Liver (tissue), 3 donors: ENCODE measurements around the gene TMPRSS3.

ENCODE experiments used
- GABPA ChIP-seq, 2 donors: IDR thresholded peaks in 1 of 2; conservative IDR thresholded peaks in 1 of 2; 2 replicates each; pipeline ENCODE4 v1.6.1; 2016; ENCODE audit warnings: antibody characterized with exemption in 2 of 2, mild to moderate bottlenecking in 1 of 2, moderate library complexity in 1 of 2
- HNF4G ChIP-seq: IDR thresholded peaks from 2 replicates; pipeline ENCODE4 v1.6.1; 2016; ENCODE audit warnings: antibody characterized with exemption
- JUND ChIP-seq, 2 donors: IDR thresholded peaks; 2 replicates each; pipeline ENCODE4 v1.6.1; 2016; ENCODE audit warnings: antibody characterized with exemption in 2 of 2
- NR2F2 ChIP-seq: IDR thresholded peaks from 2 replicates; pipeline ENCODE4 v1.6.1; 2016; ENCODE audit warnings: antibody characterized with exemption
- RAD21 ChIP-seq, 2 donors: IDR thresholded peaks; 2 replicates each; pipeline ENCODE4 v1.6.1; 2016; ENCODE audit warnings: antibody characterized with exemption in 2 of 2, mild to moderate bottlenecking in 2 of 2
- REST ChIP-seq: IDR thresholded peaks from 2 replicates; pipeline ENCODE4 v1.6.1; 2016; ENCODE audit warnings: antibody characterized with exemption, mild to moderate bottlenecking
- TAF1 ChIP-seq: conservative IDR thresholded peaks from 2 replicates; pipeline ENCODE4 v1.6.1; 2016; ENCODE audit warnings: antibody characterized with exemption, mild to moderate bottlenecking
- YY1 ChIP-seq: IDR thresholded peaks from 2 replicates; pipeline ENCODE4 v1.6.1; 2016; ENCODE audit warnings: antibody characterized with exemption, mild to moderate bottlenecking
- ZBTB33 ChIP-seq: IDR thresholded peaks from 2 replicates; pipeline ENCODE4 v1.6.1; 2016; ENCODE audit warnings: antibody characterized with exemption
- TF ChIP-seq, protein P1 (sequence below): fragments of 150-350 bp; IDR thresholded peaks from 2 replicates; pipeline ENCODE4 v1.5.1; 2017; ENCODE audit warnings: improper control_type of control experiment, low read depth, low read length; ENCODE audit not compliant: missing input control
- TF ChIP-seq, protein P2 (sequence below): IDR thresholded peaks from 2 replicates; pipeline ENCODE4 v1.6.1; 2016; ENCODE audit warnings: antibody characterized with exemption
- donor health status: healthy.
- donor health status: healthy.

DNA sequence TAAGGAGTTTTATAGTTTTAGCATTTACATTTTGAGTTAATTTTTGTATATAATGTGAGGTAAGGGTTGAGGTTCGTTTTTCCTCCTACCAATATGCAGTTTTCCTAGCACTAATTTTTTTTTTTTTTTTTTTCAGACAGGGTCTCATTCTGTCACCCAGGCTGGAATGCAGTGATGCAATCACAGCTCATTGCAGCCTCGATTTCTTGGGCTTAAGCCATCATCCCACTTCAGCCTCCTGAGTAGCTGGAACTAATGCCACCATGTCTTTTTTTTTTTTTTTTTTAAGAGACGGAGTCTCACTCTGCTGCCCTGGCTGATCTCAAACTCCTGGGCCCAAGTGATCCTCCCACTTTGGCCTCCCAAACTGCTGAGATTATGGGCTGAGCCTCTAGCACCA is 5.3 kb upstream of the TMPRSS3 start:
- TF ChIP-seq, protein P1, sequence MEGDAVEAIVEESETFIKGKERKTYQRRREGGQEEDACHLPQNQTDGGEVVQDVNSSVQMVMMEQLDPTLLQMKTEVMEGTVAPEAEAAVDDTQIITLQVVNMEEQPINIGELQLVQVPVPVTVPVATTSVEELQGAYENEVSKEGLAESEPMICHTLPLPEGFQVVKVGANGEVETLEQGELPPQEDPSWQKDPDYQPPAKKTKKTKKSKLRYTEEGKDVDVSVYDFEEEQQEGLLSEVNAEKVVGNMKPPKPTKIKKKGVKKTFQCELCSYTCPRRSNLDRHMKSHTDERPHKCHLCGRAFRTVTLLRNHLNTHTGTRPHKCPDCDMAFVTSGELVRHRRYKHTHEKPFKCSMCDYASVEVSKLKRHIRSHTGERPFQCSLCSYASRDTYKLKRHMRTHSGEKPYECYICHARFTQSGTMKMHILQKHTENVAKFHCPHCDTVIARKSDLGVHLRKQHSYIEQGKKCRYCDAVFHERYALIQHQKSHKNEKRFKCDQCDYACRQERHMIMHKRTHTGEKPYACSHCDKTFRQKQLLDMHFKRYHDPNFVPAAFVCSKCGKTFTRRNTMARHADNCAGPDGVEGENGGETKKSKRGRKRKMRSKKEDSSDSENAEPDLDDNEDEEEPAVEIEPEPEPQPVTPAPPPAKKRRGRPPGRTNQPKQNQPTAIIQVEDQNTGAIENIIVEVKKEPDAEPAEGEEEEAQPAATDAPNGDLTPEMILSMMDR, result no peak
- TF ChIP-seq HNF4G (no peak), NR2F2 (no peak), ZBTB33 (no peak), GABPA (IDR thresholded peaks at IDR 0.05 in 1 of 2, conservative IDR thresholded peaks at IDR 0.05 in 1 of 2) (no peak), YY1 (no peak), REST (no peak), JUND (IDR thresholded peaks at IDR 0.05) (no peak), RAD21 (IDR thresholded peaks at IDR 0.05) (no peak), TAF1 (no peak)
- TF ChIP-seq, protein P2, sequence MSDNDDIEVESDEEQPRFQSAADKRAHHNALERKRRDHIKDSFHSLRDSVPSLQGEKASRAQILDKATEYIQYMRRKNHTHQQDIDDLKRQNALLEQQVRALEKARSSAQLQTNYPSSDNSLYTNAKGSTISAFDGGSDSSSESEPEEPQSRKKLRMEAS, result no peak
